HG02623 (cell line): ENCODE results near the gene TBL1XR1.

Experiments
- ATAC-seq: cut with Tn5 transposase; IDR thresholded peaks from one replicate; pipeline ENCODE4 v1.9.1; 2021; ENCODE audit warnings: moderate library complexity; ENCODE audit not compliant: unreplicated experiment

Gene TBL1XR1

GRCh38 chr3:177068967-177069366 lies 128.3 kb downstream of the TBL1XR1 start:
- no peak for ATAC-seq

DNA sequence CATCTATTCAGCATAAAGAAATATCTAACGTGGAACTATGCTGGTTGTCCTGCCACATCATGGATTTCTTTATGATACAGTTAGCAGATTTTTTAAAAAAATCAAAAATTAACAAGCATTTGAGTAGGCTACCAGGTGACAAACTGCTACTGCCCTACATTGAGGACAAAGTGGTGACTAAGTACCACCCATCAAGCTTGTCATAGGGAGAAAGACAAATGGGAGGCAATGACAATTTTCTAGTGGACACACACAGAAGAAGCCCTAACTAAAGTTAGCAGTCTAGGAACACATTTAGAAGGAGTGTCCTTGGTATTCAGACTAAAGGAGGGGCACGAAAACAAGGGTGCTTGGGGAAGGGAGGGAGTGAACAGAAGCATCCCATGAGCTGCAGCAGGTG lies 131.2 kb downstream of the TBL1XR1 start:
- ATAC-seq: no peak

- no peak for ATAC-seq
Observed at GRCh38 chr3:177065285-177066033, 131.8 kb downstream of the TBL1XR1 start.

- no peak for ATAC-seq
Observed at GRCh38 chr3:177062052-177062732, 135.1 kb downstream of the TBL1XR1 start.

DNA sequence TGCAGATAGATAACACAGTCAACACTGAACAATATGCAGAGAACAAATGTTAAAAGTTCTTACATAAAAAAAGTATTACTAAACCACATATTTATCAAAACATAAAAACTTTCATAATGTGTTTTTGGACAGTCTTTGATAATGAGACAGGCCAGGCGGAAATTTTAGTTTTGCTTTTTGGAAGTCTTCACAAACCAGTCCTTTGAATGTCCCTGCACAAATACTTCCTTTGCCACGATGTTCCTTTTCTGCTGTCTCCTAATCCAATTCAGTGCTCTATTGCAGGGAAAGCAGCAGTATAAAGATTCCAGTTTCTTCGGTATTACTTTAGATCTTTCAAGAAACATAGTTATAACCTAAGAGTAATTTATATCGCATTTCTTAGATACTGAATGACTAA lies 135.9 kb downstream of the TBL1XR1 start:
- ATAC-seq: no peak

DNA sequence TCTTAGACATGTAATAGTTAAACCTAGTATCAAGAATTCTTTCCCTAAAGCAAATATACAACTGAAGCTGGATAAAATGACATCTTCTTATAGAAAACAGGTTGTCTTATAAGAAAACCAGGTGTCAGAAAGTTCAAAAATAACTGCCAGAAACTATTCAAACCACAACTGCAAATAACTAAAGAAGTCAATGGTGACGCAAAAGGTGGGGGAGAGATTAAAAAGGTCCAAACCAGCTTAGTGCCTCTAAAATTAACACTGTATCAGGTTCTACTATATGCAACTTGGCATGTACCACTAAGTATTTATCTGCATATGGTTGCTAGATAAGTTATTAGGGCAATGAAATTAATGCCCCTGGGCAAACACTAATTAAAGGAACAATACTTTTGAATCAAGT lies 136.8 kb downstream of the TBL1XR1 start:
- no peak for ATAC-seq

GRCh38 chr3:177058648-177059047 lies 138.6 kb downstream of the TBL1XR1 start:
- no peak for ATAC-seq

DNA sequence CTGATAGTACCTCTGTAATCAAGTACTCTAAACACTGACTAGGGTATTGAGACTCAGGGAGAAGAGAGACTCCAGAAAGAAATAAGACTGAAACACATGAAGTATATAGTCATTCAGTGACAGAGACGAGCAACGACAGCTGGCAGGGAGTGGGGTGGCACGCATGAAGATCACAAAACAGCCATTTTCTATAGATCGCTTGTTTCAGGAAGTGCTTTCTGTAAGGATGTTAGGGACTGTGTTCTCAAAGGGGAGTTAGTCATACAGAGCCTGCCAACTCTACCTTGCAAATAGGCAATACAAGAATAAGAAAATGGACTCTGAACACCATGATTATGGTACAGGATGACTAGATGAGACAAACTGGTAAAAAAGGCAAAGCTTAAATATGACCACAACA lies 139.5 kb downstream of the TBL1XR1 start:
- ATAC-seq: peak; percentile 91

GRCh38 chr3:177056927-177057326 lies 140.4 kb downstream of the TBL1XR1 start:
- no peak for ATAC-seq

DNA sequence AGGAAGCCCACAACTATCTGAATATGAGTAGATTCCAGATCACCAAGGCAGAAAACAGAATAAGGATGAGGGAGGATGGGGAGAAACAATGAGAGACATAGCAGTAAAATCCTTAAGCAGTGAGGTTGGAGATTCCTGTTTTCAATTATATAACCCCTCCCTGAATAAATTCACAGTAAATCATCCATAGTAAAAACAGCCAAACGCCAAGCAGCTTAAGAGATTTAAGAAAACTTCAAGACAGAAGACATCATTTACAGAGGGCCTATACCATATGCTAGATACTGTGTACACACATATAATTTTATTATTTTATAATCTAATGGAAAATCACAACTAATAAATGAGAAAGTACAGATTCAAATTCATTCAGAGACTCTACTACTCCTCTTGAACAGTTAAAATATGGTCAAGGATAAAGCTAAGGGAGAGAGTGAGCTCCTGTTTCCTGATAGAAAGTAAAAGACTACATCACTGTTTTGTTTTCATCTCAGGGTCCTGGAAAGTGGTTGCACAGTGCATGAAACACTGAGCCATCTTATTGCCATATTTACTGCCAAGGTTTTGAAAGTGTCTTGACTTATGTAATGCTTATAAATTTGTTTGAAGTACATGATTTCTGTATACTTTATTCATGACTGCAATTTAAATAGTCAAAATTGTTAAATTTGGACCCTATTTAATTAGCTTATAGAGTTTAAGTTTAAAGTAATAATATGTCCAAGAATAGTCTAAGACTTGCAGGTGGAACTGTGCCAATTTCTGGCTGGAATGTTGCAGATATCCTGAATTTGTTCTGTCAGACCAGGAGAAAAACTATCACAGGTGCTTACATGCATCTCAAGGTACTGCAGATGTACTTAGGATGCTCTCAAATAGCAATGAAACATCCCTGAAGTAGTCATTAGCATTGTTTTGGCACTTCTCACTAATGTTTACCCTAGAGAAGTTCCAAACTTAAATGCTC lies 141.4 kb downstream of the TBL1XR1 start:
- ATAC-seq: no peak

- no peak for ATAC-seq
Observed at GRCh38 chr3:177053107-177053506, 144.2 kb downstream of the TBL1XR1 start.

GRCh38 chr3:177051411-177051810 lies 145.9 kb downstream of the TBL1XR1 start:
- ATAC-seq: no peak

DNA sequence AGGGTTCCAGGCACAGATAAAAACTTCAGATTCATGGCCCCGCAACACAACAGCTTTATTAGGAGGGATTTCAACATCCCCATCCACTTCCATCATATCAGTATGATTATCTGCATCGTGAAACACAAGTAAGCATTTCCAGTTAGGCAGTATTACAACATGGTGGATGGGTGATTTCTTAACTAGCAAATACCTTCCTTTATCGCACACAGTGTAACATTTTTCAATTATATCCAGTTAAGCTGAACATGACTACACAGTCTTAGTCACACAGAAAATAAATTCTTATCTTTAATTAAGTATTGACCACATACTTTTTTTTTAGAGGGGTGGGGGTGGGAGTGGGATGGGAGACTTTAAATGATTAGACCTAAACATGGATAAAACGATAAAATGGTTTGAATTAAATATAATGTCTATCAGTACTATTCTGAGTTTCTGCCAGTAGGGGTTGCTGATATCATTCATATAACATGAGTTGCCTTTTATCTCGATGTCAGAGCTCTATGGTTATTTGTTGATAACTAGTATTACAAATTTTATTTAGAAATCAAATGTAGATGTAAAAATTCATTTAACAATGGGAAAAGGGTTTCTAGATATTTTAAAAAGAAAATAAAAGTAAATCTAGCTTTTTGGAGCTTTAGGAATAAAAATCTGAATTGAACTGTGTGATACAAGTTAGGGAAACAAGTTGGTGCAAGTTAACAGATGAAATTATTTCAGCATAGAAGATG lies 146.6 kb downstream of the TBL1XR1 start:
- ATAC-seq: no peak

DNA sequence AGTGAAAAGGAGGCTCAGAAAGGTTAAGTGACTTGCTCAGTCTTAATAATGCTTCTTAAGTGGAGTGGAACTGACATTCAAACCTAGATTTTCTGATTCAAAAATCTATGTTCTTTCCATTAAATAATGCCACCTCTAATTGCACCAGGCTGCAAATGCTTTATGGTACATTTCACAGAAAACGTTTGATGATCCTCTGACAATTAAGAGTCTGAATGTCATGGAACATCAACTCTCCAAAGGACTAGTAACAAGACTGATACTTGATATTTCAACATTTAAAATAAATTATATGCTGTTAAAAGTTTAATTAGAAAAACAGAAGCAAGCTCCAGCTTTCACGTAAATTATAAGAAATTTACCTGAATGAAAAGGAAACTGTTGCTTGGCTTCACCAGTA lies 151.5 kb downstream of the TBL1XR1 start:
- ATAC-seq: no peak

DNA sequence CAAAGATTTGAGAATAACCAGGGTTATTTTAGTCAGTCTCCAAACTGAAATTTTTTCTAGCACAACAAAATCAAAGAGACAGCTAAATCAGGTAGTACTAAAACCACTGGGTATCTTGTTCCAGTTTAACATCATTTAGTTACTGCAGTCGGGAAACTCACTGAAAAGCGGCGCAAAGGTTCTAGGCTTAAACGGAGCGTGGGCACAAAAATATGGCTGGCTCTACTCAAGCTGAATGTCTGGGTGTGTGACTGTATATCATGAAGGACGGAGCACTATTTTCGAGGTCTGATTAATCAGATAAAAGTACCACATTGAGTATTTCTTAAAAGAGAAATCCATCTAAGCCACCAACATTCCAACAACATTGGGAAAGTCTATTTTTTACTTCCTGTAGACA lies 152.1 kb downstream of the TBL1XR1 start:
- no peak for ATAC-seq

GRCh38 chr3:177041730-177042551 lies 155.3 kb downstream of the TBL1XR1 start:
- ATAC-seq: no peak

GRCh38 chr3:177041021-177041729 lies 156.1 kb downstream of the TBL1XR1 start:
- no peak for ATAC-seq

DNA sequence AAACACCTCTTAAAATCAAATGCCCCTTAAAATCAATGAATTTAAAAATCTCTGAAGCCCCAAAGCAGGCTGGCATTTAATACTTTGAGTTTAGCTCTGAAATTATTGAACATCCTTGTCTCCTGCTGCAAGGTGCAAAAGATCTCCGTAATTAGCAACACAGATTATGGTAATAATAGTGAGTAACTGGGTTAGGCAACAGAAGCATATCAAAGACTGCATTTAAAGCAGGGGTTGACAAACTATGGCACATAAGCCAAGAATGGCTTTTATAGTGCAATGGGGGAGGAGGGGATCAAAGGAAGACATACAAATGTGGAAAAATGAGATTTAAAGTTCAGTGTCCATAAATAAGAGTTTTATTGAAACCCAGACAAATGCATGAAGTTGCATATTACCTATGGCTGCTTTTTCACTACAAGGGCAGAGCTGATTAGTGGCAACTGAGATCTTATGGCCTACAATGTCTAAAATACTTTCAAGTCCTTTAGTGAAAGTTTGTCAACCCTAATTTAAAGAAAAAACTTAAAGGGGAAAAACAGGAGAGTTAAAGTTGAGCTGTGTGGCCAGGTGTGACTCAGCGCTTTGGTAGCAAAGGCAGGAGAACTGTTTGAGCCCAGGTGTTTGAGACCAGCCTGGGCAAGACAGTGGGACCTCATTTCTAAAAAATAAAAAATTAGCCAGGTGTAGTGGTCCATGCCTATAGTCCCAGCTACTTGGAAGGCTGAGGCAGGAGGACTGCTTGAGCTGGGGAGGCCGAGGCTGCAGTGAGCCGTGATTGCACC lies 157.6 kb downstream of the TBL1XR1 start:
- ATAC-seq: no peak
